NCI-H2227 treated with DMSO at 0.1 percent for 48 hours (cell line): ENCODE data around the gene ZNF322.

Experiments used
- DNase-seq: peaks from one replicate; lab custom pipeline; 2025; lab: John Stamatoyannopoulos, UW

Gene ZNF322

GRCh38 chr6:26588965-26589364 is 70.6 kb downstream of the ZNF322 start:
- DNase-seq = no peak
